Tracheal epithelial cell (primary cell): ENCODE measurements around the gene DPY19L2. TPM values are rescaled to one million over a fixed set of nuclear protein-coding genes. Genes with fewer than 3 reads are reported as not detected.

ENCODE experiments used
- total RNA-seq: library from RNA; depleted of rRNA; stranded (reverse); fragments of >200 nt; gene quantifications from 2 replicates; pipeline ENCODE4 v1.2.1, GENCODE V29; 2014

DPY19L2 gene
- under 0.01 and 1.7 TPM in 2 replicates for total RNA-seq

DNA sequence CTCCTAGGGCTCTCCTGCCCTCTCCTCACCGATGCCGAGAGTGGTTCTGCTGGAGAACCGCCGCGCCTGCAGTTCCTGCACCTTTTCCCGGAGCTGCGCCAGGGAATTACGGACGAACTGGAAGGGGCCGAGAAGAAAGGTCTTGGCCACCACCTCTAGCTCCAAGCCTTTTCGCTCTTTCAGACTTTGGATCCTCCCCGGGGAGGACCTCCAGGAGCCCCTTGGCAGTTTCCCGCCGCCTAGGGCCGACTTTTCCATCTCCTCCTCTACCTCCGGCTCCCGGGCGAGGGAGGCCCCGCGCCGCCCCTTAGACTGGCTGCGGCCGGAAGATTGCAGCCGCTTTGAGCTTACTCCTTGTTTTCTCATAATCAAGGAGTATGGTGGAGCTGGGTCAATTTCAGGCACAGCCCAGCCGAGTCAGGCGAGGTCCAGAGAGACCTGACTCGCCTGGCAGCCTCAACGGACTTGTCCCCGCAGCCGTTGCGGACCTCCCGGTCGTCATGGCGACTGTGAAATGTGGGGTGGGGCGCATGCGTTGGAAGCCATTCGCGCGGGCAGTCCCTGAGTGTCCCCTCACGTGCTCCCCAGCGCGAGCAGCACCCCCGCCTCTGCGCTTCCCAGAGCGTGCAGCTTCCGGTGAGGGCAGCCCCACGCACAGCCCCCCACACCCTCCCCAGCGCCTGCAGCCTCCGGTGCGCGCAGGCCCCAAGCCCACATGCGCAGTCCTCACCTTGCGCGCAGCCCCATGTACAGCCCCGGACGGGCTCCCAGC lies at the start of gene DPY19L2:
TSS of gene DPY19L2 (minus strand) at position 466 of the 772 bp plus-strand sequence. CDS start at position 366, 100 bp downstream.

Other genes starting within 250 kb of the DPY19L2 start
- gene RXYLT1, start 111.4 kb upstream of the DPY19L2 start, total RNA-seq: 22.0 and 22.9 TPM in 2 replicates
- 3.1 and 6.6 TPM in 2 replicates for gene SRGAP1, start 176.2 kb upstream of the DPY19L2 start, total RNA-seq